Smooth muscle cell (in vitro differentiated cells): ENCODE results near the gene GSN. TPM values are rescaled to one million over a fixed set of nuclear protein-coding genes. Genes with fewer than 3 reads are reported as not detected.
A peak's percentile ranks its signal among the peaks of the same experiment; 100 is the strongest.

Experiments used
- DNase-seq: peaks from one replicate; lab custom pipeline; 2025; ENCODE audit not compliant: unreplicated experiment; lab: John Stamatoyannopoulos, UW
- H2AFZ ChIP-seq: fragments of 200-600 bp; sonication (generic); 2 replicates; pipeline ENCODE4 v1.6.0; 2016; ENCODE audit warnings: antibody characterized with exemption, low read depth, mild to moderate bottlenecking
- H3F3A ChIP-seq: fragments of 200-600 bp; sonication (generic); 2 replicates; pipeline ENCODE4 v1.6.0; 2017; ENCODE audit warnings: antibody characterized with exemption, low read depth
- H3K27ac ChIP-seq: fragments of 200-600 bp; sonication (generic); 2 replicates; pipeline ENCODE4 v1.5.1; 2016; ENCODE audit warnings: low read depth, mild to moderate bottlenecking
- H3K27me3 ChIP-seq: fragments of 200-600 bp; sonication (generic); 2 replicates; pipeline ENCODE4 v1.6.1; 2016; ENCODE audit warnings: low read depth, mild to moderate bottlenecking
- H3K36me3 ChIP-seq: fragments of 200-600 bp; sonication (generic); 2 replicates; pipeline ENCODE4 v1.5.1; 2016; ENCODE audit warnings: low read depth
- H3K4me1 ChIP-seq: fragments of 200-600 bp; sonication (generic); 2 replicates; pipeline ENCODE4 v1.5.1; 2016; ENCODE audit warnings: low read depth
- H3K4me2 ChIP-seq: fragments of 200-600 bp; sonication (generic); 2 replicates; pipeline ENCODE4 v1.6.0; 2016; ENCODE audit warnings: mild to moderate bottlenecking
- H3K4me3 ChIP-seq: fragments of 200-600 bp; sonication (generic); 2 replicates; pipeline ENCODE4 v1.5.1; 2016; ENCODE audit warnings: mild to moderate bottlenecking
- H3K79me2 ChIP-seq: fragments of 200-600 bp; sonication (generic); 2 replicates; pipeline ENCODE4 v1.6.0; 2016; ENCODE audit warnings: low read depth, mild to moderate bottlenecking
- H3K9ac ChIP-seq: fragments of 200-600 bp; sonication (generic); 2 replicates; pipeline ENCODE4 v1.6.0; 2016; ENCODE audit warnings: low read depth
- H3K9me3 ChIP-seq: fragments of 200-600 bp; sonication (generic); replicated peaks from 2 replicates; pipeline ENCODE4 v1.5.1; 2016; ENCODE audit warnings: low read depth
- H4K20me1 ChIP-seq: fragments of 200-600 bp; sonication (generic); 2 replicates; pipeline ENCODE4 v1.6.0; 2016; ENCODE audit warnings: low read depth
- WGBS: methylation state at CpG from one replicate; pipeline ENCODE4 v1.1.7; 2016; ENCODE audit warnings: low lambda C conversion rate; 5-methylcytosine and 5-hydroxymethylcytosine counted together
- polyA plus RNA-seq: library from polyadenylated mRNA; unstranded; fragments of >200 nt; fragmentation: Nextera tagmentation; extraction: Ambion mirVana; gene quantifications from 2 replicates; pipeline ENCODE4 v1.2.1, GENCODE V29; 2016
- total RNA-seq: library from RNA; depleted of rRNA; stranded (reverse); fragments of >200 nt; gene quantifications from 2 replicates; pipeline ENCODE4 v1.2.3, GENCODE V29; 2014
- TF ChIP-seq, protein P1 (sequence below): fragments of 200-600 bp; sonication (generic); IDR thresholded peaks from 2 replicates; pipeline ENCODE4 v1.5.1; 2017; ENCODE audit warnings: borderline replicate concordance, mild to moderate bottlenecking, antibody characterized with exemption; ENCODE audit not compliant: insufficient read depth, poor library complexity, severe bottlenecking

The GSN gene
- total and polyA plus RNA-seq, 2 experiments from 2014 or later: 337 to 685 TPM

DNA sequence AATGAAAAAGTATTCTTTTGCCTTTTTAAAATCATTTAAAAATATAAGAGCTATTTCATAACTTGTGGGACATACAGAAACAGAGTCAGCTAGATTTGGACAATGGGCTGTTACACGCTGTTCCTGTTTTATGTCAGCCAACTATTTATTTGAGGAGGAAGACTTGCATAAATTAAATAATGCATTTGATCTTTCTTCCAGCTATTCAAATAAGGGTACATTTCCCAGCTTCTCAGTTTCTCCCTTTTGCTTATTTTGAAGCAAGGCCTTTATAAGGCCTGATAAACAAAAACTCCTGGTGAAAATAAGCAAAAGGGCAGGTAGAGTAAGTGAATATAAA is 95.6 kb downstream of the GSN start:
- peak overlapping the region; percentile 91 for H3K27ac ChIP-seq
- H3K9ac ChIP-seq: peak overlapping the region; percentile 38
- no peak for DNase-seq
- H3K79me2 ChIP-seq: peaks cover 83% of the 10 kb centered on the region
- H3K4me1 ChIP-seq: peaks cover 73% of the 10 kb centered on the region
- TF ChIP-seq, protein P1, sequence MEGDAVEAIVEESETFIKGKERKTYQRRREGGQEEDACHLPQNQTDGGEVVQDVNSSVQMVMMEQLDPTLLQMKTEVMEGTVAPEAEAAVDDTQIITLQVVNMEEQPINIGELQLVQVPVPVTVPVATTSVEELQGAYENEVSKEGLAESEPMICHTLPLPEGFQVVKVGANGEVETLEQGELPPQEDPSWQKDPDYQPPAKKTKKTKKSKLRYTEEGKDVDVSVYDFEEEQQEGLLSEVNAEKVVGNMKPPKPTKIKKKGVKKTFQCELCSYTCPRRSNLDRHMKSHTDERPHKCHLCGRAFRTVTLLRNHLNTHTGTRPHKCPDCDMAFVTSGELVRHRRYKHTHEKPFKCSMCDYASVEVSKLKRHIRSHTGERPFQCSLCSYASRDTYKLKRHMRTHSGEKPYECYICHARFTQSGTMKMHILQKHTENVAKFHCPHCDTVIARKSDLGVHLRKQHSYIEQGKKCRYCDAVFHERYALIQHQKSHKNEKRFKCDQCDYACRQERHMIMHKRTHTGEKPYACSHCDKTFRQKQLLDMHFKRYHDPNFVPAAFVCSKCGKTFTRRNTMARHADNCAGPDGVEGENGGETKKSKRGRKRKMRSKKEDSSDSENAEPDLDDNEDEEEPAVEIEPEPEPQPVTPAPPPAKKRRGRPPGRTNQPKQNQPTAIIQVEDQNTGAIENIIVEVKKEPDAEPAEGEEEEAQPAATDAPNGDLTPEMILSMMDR: no peak
- H4K20me1 ChIP-seq: peaks cover 1% of the 10 kb centered on the region
- no peaks in the 10 kb centered on the region for H3K36me3 ChIP-seq
- H3F3A ChIP-seq: peaks cover 57% of the 10 kb centered on the region
- peak overlapping the region; percentile 86 for H3K4me2 ChIP-seq
- no peaks in the 10 kb centered on the region for H3K9me3 ChIP-seq
- WGBS: 69% methylated on average over 1 of the region's 1 CpG
- no peak overlapping the region for H2AFZ ChIP-seq
- no peaks in the 10 kb centered on the region for H3K27me3 ChIP-seq
- H3K4me3 ChIP-seq: peak overlapping the region; percentile 9

DNA sequence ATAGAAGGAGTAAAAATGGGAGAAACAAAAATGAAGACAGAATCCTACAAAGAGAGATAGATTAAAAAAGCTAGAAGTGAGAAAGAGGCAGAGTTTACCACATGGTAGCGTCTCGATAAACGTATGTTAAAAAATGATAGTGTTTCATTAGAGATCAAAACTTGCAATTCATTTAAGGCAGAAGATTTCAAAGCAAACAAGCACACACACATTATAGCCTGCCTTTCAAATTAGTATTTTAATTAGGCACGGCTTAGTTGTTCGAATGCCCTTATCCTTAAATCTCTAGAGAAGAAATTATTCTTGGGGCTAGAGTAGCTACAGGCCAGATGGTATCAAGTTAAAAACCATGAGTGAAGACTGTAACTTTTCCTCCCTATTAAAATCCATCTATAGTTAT is 96.1 kb downstream of the GSN start:
- WGBS: 49% methylated on average over 5 of the region's 5 CpGs
- Histone ChIP-seq H3K4me3 (peak overlapping the region; percentile 9), H3F3A (peaks cover 57% of the 10 kb centered on the region), H3K27ac (peak overlapping the region; percentile 91), H3K9me3 (no peaks in the 10 kb centered on the region), H2AFZ (no peak overlapping the region), H3K27me3 (no peaks in the 10 kb centered on the region), H3K36me3 (no peaks in the 10 kb centered on the region), H3K4me2 (peak overlapping the region; percentile 86), H3K4me1 (peaks cover 78% of the 10 kb centered on the region), H3K9ac (peak overlapping the region; percentile 38), H4K20me1 (peaks cover 6% of the 10 kb centered on the region), H3K79me2 (peaks cover 83% of the 10 kb centered on the region)
- TF ChIP-seq, protein P1: no peak
- no peak for DNase-seq

DNA sequence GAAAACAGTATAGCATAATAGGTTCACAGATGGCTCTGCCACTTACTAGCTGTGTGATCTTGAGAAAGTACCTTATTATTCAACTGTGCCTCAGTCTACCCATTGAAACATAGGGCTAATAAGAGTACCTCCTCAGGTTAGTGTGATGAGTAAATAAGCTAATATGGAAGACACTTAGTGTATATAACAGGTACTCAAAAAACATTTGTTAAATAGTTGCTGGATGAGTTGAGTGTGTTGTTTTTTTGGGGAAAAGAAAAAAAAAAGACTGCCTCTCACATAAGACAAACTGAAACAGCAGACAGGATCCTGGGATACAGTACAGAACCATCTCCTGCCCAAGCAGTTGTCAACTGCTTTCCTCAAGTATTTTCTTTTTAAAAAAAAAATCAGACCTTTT is 96.9 kb downstream of the GSN start:
- Histone ChIP-seq H3K4me1 (peaks cover 74% of the 10 kb centered on the region), H3K4me3 (no peak overlapping the region), H3K79me2 (peaks cover 83% of the 10 kb centered on the region), H3K36me3 (no peaks in the 10 kb centered on the region), H3K27me3 (no peaks in the 10 kb centered on the region), H3F3A (peaks cover 57% of the 10 kb centered on the region), H3K9me3 (no peaks in the 10 kb centered on the region), H2AFZ (no peak overlapping the region), H3K27ac (peak overlapping the region; percentile 91), H3K9ac (peak overlapping the region; percentile 38), H4K20me1 (peaks cover 8% of the 10 kb centered on the region), H3K4me2 (peak overlapping the region; percentile 86)
- TF ChIP-seq, protein P1: no peak
- no peak for DNase-seq

DNA sequence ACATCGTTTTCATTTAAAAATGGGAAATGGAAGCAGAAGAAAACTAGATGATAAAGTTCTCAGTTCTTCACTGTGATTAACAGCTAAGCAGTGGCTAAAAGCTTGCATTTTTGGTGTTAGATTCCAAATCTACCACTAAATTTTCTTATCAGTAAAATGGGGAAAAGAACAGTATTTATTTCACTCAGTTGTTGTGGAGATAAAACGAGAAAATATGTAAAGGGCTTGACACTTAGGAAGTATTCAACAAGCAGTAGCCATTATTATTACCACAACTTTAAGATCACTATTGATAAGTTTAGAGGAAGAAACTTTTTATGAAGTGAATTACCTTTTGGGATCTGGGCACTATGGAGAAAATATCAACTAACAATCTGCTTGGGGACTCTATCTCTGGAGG is 97.6 kb downstream of the GSN start:
- Histone ChIP-seq H3K4me2 (peak overlapping the region; percentile 86), H3K9me3 (no peaks in the 10 kb centered on the region), H3K27ac (peak overlapping the region; percentile 91), H4K20me1 (peaks cover 8% of the 10 kb centered on the region), H3K4me3 (no peak overlapping the region), H3K9ac (peak overlapping the region; percentile 38), H2AFZ (no peak overlapping the region), H3K36me3 (no peaks in the 10 kb centered on the region), H3K27me3 (no peaks in the 10 kb centered on the region), H3K4me1 (peaks cover 74% of the 10 kb centered on the region), H3F3A (peaks cover 55% of the 10 kb centered on the region), H3K79me2 (peaks cover 77% of the 10 kb centered on the region)
- WGBS: 37% methylated on average over 2 of the region's 2 CpGs
- DNase-seq: no peak
- TF ChIP-seq, protein P1: no peak
